Retinal pigment epithelial cell (primary cell): ENCODE measurements around the gene CENPO.

Experiments
- DNase-seq: peaks from one replicate; pipeline ENCODE4 v3.0.0-alpha.2; 2010; ENCODE audit warnings: low read depth
- H3K4me3 ChIP-seq: 2 replicates; pipeline ENCODE4 v1.5.1; 2011; ENCODE audit warnings: mild to moderate bottlenecking, low read length, control low read depth, moderate library complexity
- TF ChIP-seq, protein P1 (sequence below): conservative IDR thresholded peaks from 2 replicates; pipeline ENCODE4 v1.5.1; 2011; ENCODE audit warnings: low read depth, low read length, control low read depth, inconsistent platforms

The CENPO gene

DNA sequence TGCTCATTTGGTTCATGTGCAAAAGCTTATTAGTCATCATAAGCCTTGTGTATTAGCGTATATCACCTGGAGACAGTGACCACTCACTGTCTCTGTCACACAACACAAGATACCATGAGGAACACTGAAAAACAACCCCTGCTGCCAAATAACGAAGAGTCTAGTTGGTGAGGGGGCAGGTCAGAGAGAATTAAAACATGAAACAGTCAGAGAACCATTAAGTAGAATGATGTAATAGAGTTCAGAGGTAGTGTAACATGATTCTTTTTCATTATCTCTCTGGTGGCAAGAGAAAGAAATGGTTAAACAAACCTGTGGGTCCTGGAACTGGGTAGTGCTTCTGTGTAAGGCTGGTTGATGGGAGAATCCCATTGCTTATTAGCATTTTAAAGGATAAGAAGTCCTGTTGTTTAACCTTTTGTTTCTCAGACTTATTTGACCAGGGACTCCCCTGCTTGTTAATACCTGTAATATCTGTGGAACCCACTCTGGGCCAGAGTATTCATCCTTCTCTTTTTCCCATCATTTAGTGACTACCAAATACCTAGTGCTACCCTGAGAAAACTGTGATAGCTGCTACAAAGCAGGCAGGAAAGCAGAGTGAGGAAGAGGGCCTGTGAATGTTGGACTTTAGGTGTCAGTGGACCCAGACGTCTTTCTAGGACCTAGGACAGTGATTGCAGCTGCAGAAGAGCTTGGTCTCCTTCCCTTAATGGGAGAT is 38.1 kb upstream of the CENPO start:
- no peak overlapping the region for H3K4me3 ChIP-seq
- TF ChIP-seq, protein P1, sequence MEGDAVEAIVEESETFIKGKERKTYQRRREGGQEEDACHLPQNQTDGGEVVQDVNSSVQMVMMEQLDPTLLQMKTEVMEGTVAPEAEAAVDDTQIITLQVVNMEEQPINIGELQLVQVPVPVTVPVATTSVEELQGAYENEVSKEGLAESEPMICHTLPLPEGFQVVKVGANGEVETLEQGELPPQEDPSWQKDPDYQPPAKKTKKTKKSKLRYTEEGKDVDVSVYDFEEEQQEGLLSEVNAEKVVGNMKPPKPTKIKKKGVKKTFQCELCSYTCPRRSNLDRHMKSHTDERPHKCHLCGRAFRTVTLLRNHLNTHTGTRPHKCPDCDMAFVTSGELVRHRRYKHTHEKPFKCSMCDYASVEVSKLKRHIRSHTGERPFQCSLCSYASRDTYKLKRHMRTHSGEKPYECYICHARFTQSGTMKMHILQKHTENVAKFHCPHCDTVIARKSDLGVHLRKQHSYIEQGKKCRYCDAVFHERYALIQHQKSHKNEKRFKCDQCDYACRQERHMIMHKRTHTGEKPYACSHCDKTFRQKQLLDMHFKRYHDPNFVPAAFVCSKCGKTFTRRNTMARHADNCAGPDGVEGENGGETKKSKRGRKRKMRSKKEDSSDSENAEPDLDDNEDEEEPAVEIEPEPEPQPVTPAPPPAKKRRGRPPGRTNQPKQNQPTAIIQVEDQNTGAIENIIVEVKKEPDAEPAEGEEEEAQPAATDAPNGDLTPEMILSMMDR, result no peak
- no peak for DNase-seq

- H3K4me3 ChIP-seq, result no peak overlapping the region
- no peak for DNase-seq
- TF ChIP-seq, protein P1, result no peak
Observed at GRCh38 chr2:24756789-24757188, 36.4 kb upstream of the CENPO start.

- DNase-seq, result no peak
- H3K4me3 ChIP-seq, result no peak overlapping the region
- TF ChIP-seq, protein P1, result no peak
Observed at GRCh38 chr2:24761866-24762265, 31.4 kb upstream of the CENPO start.

DNA sequence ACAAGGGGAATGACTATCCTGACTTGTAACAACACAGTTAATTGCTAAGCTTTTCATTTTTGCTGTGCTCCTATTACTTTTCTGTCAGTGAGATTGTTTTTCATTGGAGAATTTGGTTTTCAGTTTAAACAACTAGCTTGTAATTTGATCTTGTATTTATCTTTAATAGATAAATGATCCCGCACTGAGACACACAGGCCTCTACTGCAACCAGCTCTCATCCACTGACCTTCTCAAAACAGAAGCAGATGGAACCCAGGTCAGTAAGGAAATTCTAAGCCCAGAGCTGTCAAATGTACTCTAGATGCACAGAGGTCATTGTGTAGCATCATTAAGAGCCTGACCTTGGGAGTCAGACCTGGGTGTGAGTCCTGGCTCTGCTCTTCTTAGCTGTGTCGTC is 30.7 kb upstream of the CENPO start:
- TF ChIP-seq, protein P1, result no peak
- no peak overlapping the region for H3K4me3 ChIP-seq
- no peak for DNase-seq

- no peak overlapping the region for H3K4me3 ChIP-seq
- no peak for DNase-seq
- TF ChIP-seq, protein P1, result no peak
Observed at GRCh38 chr2:24763843-24764242, 29.4 kb upstream of the CENPO start.

DNA sequence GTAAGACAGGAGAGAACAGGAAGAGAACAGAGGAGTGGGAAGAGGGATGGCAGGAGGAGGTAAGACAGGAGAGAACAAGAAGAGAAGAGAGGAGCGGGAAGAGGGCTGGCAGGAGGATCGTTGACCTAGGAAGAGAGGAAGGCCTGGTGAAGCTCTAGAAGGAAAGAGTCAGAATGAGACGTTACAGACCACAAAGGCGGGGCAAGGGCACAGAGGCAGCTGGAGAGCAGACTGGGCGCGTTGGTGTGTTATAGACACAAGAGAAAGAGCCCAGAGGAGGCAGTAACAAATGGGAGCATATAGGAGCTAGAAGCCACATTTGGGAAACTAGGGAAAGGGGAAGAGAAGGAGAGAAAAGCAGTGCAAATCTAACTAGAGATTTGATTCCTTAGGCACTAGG is 26.6 kb upstream of the CENPO start:
- no peak for DNase-seq

DNA sequence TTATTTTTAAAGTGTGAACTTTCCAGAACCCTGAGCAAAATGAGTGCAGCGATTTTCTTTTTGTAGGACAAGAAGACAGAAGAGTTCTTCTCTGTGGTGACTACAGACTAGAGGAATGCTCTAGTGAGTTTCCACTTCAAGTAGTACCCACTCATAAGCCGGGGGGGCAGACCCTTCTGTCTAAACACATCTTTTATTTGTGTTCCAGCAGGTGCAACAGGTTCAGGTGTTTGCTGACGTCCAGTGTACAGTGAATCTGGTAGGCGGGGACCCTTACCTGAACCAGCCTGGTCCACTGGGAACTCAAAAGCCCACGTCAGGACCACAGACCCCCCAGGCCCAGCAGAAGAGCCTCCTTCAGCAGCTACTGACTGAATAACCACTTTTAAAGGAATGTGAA is 25.2 kb upstream of the CENPO start:
- TF ChIP-seq, protein P1, result no peak
- no peak overlapping the region for H3K4me3 ChIP-seq
- no peak for DNase-seq

More for the DNA sequence above, 26.6 kb upstream of the CENPO start:
- H3K4me3 ChIP-seq, result no peak overlapping the region
- TF ChIP-seq, protein P1, result no peak
